ENCODE measurements around the gene MZT2B.
"Not testable (repeated sequence)": the region's sequence is repeated elsewhere in the genome, so short reads cannot be mapped to it uniquely, and the experiment has no call there.

- TF ChIP-seq POLR2A, CTCF (IDR thresholded peaks at IDR 0.05): not testable (repeated sequence)
These were observed 10.4 kb downstream of the MZT2B start for GRCh38 chr2:130192451-130192850.

Data from adrenal gland (tissue), 5 donors.